Ovary (tissue), 1 donor: ENCODE results near the gene TRIM36.

Experiments
- EP300 ChIP-seq: sonication (generic); formaldehyde crosslinking; IDR thresholded peaks from one replicate; pipeline ENCODE4 v1.6.1; 2017; ENCODE audit warnings: antibody characterized with exemption
- POLR2A ChIP-seq: fragments of 450-650 bp; IDR thresholded peaks from one replicate; pipeline ENCODE4 v1.6.1; 2017; ENCODE audit warnings: antibody characterized with exemption, mild to moderate bottlenecking, moderate library complexity

DNA sequence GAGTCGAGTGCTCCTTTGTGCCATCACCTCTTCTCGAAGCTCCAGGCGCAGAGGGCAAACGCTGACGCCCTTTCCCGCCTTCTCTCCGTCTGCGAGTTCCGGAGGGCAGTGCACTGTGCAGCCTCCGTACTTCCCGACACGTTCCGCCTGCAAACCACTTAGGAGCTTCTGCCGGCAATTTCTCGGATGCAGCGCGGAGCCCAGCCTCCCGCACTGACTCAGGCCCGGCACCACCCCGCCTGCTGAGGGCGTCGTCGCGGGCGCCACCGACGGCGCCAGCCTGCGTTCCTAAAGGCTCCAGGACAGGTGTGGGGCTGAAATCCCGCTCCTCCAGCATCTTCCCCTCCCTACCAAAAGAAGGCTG is 9.3 kb upstream of the TRIM36 start:
- TF ChIP-seq EP300 = no peak
- no peak for TF ChIP-seq POLR2A
